NCI-H1048 (cell line): Measurements from ENCODE around the gene EYS.
"Not testable (repeated sequence)": the region's sequence is repeated elsewhere in the genome, so short reads cannot be mapped to it uniquely, and the experiment has no call there.

ENCODE experiments used
- DNase-seq: peaks from one replicate; lab custom pipeline; 2025; lab: John Stamatoyannopoulos, UW

The EYS gene

DNA sequence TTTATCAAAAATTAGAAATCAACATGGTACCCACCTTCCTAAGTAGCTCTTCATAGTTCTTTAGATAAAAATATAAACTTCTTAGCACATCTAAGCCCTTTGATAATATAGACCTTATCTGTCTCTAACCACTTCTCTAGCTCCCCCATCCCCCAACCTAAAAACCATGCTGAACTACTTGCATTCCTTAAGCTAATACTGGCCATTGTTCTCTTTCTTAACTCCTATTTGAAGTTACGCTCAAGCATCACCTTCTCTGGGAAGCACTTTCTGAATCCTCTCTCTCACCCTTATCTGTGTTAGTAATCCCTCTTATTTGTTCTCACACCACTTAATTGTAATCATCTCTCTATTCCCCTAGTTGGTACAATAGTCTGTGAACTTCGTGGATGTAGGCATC, 1918.5 kb downstream of the EYS start:
- no peak for DNase-seq

DNA sequence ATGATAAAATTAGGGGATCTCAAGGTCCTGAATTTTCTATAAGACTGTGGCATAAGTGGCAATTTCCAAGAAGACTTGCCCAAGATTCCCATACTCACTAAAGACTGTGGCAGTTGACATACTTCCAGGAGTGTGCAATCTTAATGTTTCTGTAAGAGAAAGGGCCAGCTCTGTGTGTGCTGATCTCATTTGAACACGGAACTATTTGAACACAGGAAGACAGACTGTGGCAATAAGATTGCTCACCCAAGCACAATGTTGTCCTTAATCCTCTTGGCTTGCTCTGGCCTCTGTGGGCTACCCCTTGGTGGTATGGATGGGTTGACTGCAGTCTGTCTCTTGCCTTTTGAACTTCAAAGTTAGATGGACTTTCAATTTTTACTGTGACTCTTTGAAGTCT, 1920.0 kb downstream of the EYS start:
- no peak for DNase-seq

DNA sequence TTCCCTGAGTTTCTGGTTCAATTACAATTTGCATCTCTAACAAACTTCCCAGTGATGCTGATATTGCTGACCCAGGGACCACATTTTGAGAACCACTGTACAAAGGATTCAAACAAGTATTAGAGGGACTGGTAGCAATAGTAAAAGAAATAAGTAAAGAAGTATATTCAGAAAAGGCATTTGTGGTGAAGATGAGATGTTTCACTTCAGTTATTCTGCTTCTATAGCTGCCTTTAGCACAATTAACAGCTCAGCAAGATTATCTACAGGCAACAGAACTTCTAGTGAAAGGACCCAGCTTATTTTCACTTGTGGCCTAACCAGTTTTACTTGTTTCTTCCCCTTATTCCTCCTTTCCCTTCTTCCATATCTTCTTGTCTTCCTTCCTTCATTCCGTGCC, 1922.0 kb downstream of the EYS start:
- no peak for DNase-seq

DNA sequence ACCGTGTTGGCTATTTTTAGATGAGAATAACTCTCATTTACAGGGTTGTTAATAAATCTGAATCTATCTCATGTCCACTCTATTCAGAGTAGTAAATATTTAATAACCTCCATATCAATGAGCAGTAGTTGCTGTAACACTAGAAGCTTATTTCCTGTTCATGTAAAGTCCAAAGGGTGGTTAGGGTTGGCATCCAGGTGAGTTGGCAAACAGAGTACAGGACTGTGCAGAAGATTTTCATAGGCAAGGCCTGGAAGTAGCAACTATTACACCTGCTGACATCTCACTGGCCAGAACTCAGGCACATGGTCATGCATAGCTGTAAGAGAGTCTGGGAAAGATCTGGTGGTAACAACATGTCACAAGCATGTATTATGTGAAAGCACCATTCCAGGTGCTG, 1923.9 kb downstream of the EYS start:
- DNase-seq, result no peak

DNA sequence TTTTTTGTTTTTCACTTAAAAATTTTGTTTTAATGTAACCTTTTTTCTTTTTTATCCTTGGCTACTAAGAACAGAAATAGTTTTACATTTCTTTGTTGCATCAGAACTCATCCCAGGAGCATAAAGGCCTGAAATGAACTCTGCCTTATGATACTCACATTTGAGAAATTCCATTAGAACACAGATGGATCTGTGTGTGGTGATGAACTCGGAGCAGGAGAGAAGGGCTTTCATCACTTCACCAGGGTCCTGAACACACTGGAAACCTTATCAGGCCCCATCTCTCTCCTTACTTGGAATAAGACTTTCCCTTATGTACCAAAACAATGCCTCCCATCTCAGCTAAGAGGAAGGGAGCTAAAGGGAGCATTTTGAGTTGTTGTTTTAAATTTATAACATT, 1932.1 kb downstream of the EYS start:
- no peak for DNase-seq

DNA sequence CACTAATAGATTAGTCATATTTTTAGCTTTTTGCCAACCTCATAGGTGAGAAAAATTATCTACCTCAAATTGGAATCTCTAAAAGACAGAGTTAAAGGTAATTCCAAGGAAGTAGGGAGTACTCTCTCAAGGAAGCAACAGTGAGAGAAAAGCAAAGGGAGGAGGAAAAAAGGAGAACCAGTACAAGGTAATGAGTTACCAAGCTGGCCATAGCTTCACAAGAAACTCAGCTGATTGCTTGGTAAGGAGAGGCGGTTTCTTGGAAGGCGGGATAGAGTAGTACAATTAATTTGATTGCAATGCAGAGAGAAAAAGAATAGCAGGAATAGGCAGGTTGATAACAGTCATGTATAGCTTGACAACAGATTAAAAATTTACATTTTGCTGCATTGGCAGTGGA, 1933.8 kb downstream of the EYS start:
- DNase-seq, result no peak

DNA sequence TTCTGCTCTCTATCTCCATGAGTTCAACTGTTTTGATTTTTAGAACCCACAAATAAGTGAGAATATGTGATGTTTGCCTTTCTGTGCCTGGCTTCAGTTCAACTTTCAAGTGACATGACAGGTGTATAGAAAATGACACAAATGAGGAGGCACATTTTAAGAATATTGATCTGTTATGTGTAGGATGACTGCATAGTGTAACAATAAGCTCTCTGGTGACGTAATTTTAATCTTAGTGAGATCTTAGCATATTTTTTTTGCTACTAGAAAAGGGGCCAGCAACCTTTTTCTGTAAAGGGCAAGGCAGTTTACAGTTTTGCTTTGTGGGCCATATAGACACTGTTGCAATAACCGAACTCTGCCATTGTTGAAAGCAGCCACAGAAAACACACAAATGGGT, 1941.2 kb downstream of the EYS start:
- no peak for DNase-seq

DNA sequence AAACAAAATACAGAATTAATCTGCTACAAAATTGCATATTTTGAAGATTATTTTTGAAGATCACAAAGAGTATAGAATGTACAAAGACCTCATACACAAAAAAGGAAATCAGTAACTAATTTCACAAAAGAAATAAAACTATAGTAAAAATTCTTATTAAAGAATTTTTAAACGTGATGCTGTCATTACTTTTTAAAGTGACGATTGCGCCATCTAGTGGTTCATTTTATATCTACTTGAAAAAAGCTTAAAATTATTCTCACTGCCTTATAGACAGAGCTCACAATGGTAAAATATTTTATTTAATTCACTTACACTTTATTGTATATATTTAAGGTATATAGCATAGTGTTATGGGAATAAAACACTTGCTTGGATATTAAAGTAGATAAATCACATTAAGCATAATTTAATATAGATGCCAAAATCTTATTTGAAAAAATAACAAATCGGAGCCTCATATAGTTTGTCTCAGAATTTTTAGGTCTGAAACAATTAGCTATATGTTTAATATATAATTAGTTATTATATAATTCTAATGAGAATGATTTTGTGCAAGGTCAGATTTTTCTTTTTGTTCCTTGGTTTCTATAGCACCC, 1942.6 kb downstream of the EYS start:
- no peak for DNase-seq

DNA sequence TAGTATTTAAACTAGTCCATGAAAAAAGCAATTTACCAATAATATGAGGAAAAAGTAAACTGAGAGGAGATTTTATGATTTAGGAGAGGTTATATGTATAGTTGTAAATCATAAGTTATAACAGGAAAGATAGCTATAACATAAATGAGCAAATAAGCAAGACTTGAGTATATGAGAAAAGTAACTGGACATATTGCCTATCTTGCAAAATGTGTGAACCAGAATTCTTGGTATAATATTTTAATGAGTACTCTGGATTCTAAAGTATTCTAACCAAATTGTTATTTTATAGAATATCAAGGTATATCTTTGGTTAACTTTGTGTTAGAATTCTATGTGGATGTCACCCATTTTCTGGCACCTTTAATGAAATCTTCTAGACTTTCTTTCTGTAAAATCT, 1946.8 kb downstream of the EYS start:
- DNase-seq, result no peak

DNA sequence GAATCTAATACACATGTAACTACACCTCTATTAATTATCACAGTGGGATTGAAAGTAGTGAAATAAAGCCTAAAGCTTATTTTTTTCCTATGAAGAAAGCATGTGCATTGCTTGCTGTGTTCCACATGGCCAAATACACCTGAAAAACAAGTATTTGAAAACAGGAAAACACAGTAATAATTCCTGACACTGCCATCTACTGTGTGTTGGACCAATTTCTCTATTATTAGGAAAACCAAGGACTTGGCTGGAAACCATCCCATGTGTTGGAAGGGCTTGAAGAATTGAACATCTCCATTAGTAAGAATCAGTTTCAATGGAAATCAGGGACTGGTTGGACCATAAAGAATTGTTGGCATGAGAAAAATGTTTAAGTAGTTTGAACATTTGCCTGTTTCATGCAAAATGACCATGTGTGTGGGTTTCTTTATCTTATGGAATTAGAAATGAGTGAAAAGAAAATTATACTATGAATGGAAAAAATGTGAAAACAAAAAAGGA, 1947.4 kb downstream of the EYS start:
- DNase-seq, result no peak

DNA sequence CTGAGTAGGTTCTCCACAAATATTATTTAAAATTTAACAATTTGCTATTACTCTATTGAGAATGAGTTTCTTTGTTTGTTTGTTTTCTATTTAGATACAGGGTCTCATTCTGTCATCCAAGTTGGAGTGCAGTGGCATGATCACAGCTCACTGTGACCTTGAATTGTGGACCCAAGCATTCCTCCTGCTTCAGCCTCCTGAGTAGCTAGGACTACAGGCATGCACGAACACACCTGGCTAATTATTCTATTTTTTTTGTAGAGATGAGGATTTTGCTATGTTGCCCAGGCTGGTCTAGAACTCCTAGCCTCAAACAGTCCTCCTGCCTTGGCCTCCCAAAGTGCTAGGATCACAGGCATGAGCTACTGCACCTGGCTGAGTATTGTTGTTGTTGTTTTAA, 1949.2 kb downstream of the EYS start:
- DNase-seq, result no peak

DNA sequence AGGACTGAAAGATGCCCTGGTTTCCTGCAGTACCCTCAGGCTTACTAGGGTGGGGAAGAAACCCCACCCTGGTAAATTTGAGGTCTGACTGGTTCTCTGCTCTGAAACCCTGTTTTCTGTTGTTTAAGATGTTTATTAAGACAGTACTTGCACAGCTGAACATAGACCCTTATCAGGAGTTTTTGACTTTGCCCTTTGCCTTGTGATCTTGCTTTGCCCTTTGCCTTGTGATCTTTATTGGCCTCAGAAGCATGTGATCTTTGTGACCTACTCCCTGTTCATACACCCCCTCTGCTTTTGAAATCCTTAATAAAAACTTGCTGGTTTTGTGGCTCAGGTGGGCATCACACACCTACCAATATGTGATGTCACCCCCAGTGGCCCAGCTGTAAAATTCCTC, 1949.8 kb downstream of the EYS start:
- not testable (repeated sequence) for DNase-seq

DNA sequence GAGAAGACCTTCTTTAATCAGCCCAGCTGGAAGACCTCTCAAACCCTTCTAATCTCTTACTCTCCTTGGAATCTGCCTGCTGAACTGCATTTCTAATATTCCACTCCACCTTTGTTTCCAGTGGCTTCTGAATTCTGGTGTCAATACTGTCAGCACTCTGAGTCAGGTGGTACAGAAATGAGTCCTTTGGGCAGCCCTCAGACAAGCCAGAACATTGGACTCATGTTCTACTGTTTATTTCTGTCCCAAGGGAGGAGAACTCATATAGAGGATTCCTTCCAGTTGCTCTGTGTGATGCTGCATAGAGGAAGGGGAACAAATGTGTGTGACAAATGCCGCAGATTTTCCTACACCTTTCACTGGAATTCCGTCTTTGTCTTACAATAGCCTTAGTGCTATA, 1956.6 kb downstream of the EYS start:
- no peak for DNase-seq

DNA sequence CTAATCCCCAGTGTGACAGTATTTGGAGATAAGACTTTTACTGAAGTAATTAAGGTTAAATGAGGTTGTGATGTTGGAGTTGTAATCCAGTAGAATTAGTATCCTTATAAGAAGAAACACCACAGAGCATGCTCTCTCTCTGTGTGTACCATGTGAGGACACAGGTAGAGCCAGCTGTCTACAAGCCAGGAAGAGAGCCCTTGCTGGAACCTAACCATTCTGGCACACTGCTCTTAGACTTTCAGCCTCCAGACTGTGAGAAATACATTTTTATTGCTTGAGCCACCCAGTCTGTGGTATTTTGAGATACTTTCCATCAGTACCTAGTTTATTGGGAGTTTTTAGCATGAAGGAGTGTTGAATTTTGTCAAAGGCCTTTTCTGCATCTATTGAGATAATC, 1961.2 kb downstream of the EYS start:
- no peak for DNase-seq

DNA sequence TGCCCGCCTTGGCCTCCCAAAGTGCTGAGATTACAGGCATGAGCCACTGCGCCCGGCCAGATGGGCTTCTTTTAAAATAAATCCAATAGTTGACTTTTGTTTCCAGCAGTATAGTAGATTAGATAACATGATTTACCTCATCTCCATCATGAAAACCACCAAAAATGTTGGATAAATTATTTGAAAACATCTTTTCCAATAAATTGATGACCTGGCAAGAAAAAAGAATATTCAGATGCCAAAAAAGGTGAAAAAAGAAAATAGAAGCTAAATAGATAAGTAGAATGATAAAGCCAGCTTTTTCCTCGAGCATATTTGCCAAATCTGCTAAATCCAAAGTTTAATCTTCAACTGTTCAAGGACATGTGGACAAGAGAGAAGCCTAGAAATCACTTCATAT, 1962.2 kb downstream of the EYS start:
- DNase-seq, result no peak

DNA sequence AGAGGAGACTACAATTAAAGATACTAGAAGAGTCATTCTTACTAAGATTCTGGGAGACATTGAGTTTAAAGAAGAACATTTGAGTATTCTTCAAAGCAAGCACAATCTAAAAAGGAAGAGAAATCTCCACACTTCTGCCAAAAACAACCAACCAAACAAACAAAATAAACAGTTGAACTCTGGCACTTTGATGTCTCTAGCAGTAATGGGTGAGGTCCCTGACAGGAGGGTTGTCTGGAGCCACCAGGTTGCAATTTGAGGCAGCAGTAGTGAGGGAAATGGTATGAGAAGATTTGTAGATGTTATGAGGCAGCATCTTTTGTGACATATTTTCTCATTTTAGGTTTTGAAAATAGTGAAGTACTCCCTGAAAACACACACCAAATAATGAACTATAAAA, 1963.3 kb downstream of the EYS start:
- DNase-seq, result no peak

DNA sequence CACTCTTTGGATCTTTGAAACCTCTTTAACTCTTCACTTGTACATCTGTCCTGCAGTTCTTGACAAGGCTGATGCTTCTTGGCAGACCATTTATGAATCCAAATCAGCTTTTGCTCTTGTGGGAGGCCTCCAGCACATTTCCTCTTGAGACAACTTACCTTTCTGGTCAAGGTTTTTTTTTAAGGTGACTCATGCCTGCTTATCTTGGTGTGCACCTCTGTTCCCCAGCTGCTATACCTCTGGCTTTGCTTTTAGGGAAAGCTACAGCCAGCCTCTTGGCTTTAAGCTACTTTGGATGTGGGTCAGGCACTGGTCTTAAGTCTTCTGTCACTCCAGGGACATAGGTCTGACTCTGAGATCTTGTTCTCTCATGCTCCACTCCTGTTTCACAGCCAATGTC, 1965.0 kb downstream of the EYS start:
- no peak for DNase-seq

DNA sequence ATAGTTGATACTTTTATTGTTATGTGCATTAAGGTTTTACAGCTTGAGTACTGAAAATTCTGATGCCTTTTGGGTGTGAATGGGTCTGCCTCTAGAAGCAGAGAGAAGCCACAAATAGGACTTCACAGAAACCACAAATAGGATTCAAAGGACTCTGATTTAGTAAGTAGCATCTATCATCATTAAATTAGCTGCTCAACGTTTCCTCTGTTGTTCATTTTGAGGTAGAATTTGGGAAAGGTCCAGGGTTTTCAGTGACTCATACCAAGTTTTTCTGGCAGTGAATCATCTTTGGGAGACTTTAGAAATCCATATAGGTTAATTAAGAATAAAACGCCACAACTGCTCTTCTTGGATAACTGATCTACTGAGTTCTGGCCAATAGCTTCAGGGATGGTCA, 1966.3 kb downstream of the EYS start:
- DNase-seq, result no peak

DNA sequence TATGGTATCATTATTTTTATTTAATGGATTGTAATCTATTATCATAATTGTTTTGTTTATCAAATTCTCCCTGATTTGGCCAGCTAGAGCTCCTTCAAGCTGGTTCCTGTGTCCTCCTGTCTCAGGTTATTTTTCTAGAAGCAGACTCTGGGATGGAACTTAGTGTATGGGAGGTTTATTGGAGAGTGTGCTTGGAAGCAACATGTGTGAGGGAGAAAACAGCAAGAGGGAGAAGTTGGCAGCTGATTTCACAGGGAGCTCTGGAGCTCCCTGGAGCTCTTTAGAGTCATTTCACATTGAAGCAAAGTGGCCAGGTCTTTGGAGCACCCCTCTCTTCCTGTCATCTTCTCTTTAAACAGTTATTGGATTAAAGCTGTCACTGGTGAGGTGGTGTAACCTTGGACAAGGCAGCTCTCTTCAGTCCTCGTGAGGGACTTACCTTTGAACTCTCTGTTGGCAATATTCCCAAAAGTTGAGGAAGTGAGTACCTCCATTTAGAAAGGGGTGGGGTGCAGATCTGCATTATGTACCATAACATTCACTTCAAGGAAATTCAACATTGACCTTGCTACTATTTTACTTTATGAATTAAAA, 1967.8 kb downstream of the EYS start:
- DNase-seq, result no peak

DNA sequence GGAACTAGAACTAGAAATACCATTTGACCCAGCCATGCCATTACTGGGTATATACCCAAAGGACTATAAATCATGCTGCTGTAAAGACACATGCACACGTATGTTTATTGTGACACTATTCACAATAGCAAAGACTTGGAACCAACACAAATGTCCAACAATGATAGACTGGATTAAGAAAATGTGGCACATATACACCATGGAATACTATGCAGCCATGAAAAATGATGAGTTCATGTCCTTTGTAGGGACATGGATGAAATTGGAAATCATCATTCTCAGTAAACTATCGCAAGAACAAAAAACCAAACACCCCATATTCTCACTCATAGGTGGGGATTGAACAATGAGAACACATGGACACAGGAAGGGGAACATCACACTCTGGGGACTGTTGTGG, 1968.8 kb downstream of the EYS start:
- DNase-seq, result not testable (repeated sequence)

DNA sequence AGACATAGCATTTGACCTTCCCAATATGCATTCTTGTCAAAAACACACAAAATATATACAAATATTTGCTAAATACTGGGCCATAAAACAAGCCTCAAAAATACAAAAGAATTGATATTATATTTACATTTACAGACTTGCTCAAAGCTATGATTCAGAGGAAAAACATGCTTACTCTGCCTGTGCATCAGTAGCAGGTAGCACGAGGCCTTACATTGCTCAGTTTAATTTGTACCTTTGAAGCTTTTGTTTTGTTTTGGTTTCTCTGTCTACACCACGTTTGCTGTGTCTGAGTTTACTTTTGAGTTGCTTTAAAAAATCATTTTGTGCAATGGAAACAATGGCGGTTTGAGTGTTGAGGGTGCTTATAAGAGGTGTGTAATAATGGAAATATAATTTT, 1972.1 kb downstream of the EYS start:
- no peak for DNase-seq

DNA sequence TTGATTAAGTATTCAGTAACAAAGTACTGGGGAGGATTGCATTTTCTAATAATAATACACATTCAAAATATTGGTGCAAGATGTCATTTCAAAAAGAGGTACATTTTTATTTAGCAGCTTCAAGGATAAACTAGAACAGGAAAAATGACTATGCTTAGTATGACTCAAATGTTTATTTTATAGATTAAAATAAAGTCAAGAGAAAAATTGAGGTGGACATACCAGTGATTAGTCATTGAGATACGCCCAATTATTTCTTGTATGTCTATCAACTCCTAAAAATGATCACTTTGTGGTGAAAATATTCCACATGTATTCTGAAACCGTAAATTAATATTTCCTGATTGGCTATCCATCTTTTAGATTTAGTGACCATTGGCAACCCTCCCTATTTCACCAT, 1974.7 kb downstream of the EYS start:
- no peak for DNase-seq

DNA sequence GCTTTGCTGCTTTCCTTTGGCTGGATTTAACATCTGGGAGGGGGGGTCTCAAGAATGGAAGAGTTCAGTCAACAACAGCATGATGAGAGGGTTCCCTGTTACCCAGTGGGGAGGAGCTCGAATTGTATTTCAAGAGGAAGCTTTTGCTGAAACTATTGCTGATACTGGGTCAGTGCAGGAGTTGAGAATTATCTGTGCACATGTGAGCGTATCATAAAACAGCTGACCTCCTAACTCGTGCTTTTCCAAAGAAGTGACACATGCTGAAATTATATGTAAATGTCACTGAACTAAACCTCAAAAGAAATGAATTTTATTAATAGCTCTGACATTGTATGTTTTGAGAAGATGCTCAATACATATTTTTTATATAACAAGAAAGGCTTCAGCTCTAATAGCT, 1975.1 kb downstream of the EYS start:
- DNase-seq, result no peak

DNA sequence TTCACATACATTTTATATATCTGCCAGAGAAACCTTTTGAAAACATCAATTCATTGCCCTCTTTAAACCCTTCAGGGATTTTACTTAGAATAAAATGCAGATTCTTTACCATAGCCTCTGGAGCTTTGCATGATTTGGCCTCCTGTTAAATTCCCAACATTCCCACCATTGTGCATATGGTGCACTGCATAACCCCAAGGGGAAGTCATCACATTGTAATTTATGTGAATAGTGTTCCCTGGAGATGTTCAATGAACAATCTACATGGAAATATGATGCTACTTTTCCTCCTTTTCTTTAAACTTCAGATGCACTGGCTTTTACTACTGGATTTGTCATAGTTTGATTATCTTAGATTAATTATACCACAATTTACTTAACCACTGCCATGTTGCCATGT, 1976.7 kb downstream of the EYS start:
- no peak for DNase-seq
